Tibial nerve (tissue), 3 donors: ENCODE data around the gene SLC34A3.

Source experiments
- CTCF ChIP-seq, 5 experiments: fragments of 200-600 bp in 3 of 5; fragments of 450-650 bp in 2 of 5; sonication (generic) in 3 of 5; IDR thresholded peaks; one replicate each; pipeline ENCODE4 v1.5.1; 2016 to 2019; ENCODE audit warnings: antibody characterized with exemption in 5 of 5, mild to moderate bottlenecking in 3 of 5, moderate library complexity in 2 of 5
- POLR2A ChIP-seq, 2 donors: fragments of 450-650 bp; IDR thresholded peaks; one replicate each; pipeline ENCODE4 v1.6.1; 2017; ENCODE audit warnings: antibody characterized with exemption in 2 of 2, mild to moderate bottlenecking in 2 of 2, moderate library complexity in 2 of 2

DNA sequence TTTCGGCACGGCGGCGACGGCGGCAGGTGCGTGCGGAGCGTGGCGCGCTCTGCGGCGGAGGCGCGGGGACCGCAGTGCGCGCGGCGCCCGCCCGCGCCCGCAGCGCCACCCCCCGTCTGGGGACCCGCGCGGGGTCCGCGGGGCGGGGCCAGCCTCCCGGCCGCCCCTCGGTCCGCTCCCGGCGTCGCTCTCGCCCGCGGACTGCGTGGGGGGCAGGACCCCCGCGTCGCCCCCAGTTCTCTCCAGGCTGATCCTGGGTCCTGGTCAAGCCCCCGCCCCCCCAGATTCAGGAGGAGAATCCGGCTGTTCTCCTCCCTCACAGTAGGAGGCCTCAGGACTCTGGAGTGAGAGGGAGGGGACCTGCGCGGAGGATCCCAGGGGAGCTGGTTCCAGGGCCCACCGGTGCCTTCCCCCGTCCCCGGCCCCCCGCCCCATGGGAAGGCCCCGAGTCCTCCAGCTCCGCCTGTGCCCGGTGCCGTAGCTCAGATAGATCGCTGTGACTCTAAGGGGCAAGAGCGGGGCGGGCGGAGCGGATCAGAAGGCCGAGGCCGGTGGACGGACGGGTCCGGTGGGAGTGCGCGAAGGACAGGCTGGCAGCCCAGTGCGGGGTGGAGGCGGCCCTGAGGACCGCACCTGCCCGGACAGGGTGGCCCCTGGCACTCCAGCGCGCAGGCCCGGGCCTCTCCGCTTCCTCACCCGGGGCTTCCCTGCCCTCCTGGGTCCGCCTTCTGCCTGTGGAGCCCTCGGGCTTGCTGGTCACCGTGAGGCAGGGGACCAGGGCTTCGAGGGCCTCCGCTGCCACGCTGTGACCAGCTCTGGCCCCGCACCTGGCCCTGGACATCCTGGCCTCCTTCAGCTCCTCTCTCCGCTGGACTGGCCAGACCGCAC is 8.3 kb upstream of the SLC34A3 start, which contains the start of gene RNF208:
- TF ChIP-seq POLR2A (IDR thresholded peaks at IDR 0.05) = no peak
- TF ChIP-seq CTCF (IDR thresholded peaks at IDR 0.05) = no peak
